PFSK-1 (cell line): Measurements from ENCODE around the gene CCDC9B.

Experiments
- FOXP2 ChIP-seq: optimal IDR thresholded peaks from 2 replicates; pipeline ENCODE3; 2011; ENCODE audit warnings: borderline replicate concordance, control low read depth, inconsistent platforms; ENCODE audit not compliant: insufficient read depth; ENCODE audit errors: extremely low read length, extremely low read depth
- POLR2AphosphoS5 ChIP-seq: IDR thresholded peaks from 2 replicates; pipeline ENCODE4 v1.6.1; 2012; ENCODE audit warnings: low read depth, mild to moderate bottlenecking, control low read depth, low read length, moderate library complexity
- SIN3A ChIP-seq: IDR thresholded peaks from 2 replicates; pipeline ENCODE4 v1.6.1; 2012; ENCODE audit warnings: mild to moderate bottlenecking, low read length, moderate library complexity, borderline replicate concordance; ENCODE audit not compliant: insufficient read depth
- TAF1 ChIP-seq: IDR thresholded peaks from 2 replicates; pipeline ENCODE4 v1.6.1; 2012; ENCODE audit warnings: low read length, control low read depth, borderline replicate concordance; ENCODE audit not compliant: insufficient read depth
- TF ChIP-seq, protein P1 (sequence below), 2 experiments: IDR thresholded peaks; 2 replicates each; pipeline versions ENCODE4 v1.6.1 to v1.8.0; 2011 to 2012; ENCODE audit warnings: low read depth in 2 of 2, low read length in 2 of 2, control low read depth in 1 of 2, inconsistent platforms in 1 of 2, mild to moderate bottlenecking in 1 of 2, moderate library complexity in 1 of 2; ENCODE audit not compliant: insufficient read depth in 1 of 2

Gene CCDC9B

DNA sequence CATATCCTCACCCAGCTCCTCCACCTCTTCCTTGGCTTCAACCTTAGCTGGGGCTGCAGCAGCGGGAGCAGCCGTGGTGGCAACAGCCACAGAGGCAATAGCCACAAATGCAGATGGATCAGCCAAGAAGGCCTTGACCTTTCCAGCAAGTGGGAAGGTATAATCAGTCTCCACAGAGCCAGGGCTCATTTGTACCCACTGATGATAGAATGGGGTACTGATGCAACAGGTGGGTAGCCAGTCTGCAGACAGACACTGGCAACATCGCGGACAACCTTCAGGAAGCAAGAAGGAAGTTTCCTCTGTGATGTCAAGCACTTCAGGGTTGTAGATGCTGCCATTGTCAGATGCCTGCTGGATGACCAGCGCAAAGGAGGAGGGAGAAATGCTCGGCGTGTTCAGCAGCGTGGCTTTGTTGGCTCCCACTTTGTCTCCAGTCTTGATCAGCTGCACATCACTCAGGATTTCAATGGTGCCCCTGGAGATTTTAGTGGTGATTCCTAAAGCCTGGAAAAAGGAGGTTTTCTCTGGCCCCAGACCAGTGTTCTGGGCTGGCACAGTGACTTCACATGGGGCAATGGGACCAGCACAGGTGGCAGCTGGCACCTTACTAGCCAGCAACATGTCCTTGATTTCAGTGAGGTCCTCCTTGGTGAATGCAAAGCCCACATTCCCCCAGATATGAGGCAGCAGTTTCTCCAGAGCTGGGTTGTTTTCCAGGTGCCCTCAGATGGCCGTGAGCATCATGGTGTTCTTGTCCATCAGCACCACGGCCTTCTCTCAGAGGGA lies 28.2 kb downstream of the CCDC9B start:
- TF ChIP-seq, protein P1, sequence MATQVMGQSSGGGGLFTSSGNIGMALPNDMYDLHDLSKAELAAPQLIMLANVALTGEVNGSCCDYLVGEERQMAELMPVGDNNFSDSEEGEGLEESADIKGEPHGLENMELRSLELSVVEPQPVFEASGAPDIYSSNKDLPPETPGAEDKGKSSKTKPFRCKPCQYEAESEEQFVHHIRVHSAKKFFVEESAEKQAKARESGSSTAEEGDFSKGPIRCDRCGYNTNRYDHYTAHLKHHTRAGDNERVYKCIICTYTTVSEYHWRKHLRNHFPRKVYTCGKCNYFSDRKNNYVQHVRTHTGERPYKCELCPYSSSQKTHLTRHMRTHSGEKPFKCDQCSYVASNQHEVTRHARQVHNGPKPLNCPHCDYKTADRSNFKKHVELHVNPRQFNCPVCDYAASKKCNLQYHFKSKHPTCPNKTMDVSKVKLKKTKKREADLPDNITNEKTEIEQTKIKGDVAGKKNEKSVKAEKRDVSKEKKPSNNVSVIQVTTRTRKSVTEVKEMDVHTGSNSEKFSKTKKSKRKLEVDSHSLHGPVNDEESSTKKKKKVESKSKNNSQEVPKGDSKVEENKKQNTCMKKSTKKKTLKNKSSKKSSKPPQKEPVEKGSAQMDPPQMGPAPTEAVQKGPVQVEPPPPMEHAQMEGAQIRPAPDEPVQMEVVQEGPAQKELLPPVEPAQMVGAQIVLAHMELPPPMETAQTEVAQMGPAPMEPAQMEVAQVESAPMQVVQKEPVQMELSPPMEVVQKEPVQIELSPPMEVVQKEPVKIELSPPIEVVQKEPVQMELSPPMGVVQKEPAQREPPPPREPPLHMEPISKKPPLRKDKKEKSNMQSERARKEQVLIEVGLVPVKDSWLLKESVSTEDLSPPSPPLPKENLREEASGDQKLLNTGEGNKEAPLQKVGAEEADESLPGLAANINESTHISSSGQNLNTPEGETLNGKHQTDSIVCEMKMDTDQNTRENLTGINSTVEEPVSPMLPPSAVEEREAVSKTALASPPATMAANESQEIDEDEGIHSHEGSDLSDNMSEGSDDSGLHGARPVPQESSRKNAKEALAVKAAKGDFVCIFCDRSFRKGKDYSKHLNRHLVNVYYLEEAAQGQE (IDR thresholded peaks at IDR 0.05; ENCODE audit: insufficient read depth in 1 of 2, low read depth in 2 of 2, low read length in 2 of 2): no peak
- TF ChIP-seq TAF1 (no peak), SIN3A (no peak), FOXP2 (no peak), POLR2AphosphoS5 (no peak)

GRCh38 chr15:40310993-40311392 lies 29.7 kb downstream of the CCDC9B start:
- TF ChIP-seq TAF1 (no peak), POLR2AphosphoS5 (no peak), FOXP2 (no peak), SIN3A (no peak)
- TF ChIP-seq, protein P1 (IDR thresholded peaks at IDR 0.05; ENCODE audit: insufficient read depth in 1 of 2, low read depth in 2 of 2, low read length in 2 of 2): no peak

GRCh38 chr15:40310001-40310959 lies 30.5 kb downstream of the CCDC9B start:
- TF ChIP-seq SIN3A: no peak
- TF ChIP-seq FOXP2: peak; percentile 32

DNA sequence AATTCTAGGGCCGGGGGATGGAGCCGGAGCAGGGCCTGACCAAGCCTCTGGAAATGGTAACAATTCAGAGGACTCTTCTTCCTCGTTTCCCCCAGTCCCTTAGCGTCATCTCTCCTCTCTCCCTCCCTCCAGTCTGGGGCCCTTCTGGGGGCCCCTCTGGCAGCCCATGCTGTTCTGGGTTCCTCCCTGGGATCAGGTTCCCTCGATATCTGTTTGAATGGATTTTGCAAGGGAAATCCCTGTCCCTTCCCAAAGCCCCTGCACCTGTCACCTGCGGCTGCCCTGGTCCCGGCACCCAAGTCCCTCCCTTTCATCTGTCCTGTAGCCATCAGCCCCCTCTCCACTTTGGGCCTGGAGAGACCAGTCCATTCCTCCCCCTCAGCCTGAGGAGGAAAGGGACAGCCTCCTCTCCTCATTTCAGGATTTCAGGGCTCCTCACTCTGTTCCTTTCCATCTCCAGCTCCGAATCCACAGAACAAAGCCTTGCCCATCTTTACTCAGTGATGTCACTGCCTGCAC lies 31.3 kb downstream of the CCDC9B start:
- TF ChIP-seq FOXP2: no peak
- TF ChIP-seq POLR2AphosphoS5: no peak
- TF ChIP-seq, protein P1 (IDR thresholded peaks at IDR 0.05; ENCODE audit: insufficient read depth in 1 of 2, low read depth in 2 of 2, low read length in 2 of 2): no peak
- no peak for TF ChIP-seq SIN3A
- TF ChIP-seq TAF1: no peak

- TF ChIP-seq FOXP2 (no peak), TAF1 (no peak)
- TF ChIP-seq, protein P1 (IDR thresholded peaks at IDR 0.05; ENCODE audit: insufficient read depth in 1 of 2, low read depth in 2 of 2, low read length in 2 of 2): no peak
Measured at GRCh38 chr15:40307421-40308211, 33.1 kb downstream of the CCDC9B start, which contains the start of gene PLCB2. Gene PLCB2, minus strand, starts transcription at chr15:40307935. Its CDS starts 263 bp downstream, at chr15:40307672.
